A549 (cell line): ENCODE data around the gene ZKSCAN5. TPM values are rescaled to one million over a fixed set of nuclear protein-coding genes. Genes with fewer than 3 reads are reported as not detected.
"Not testable (repeated sequence)": the region's sequence is repeated elsewhere in the genome, so short reads cannot be mapped to it uniquely, and the experiment has no call there.

Experiments
- ATAC-seq, 2 experiments: fragments of 200-7000 bp in 1 of 2; fragments of >200 bp in 1 of 2; cut with Nextera tagmentation in 1 of 2; cut with Tn5 transposase in 1 of 2; 3 replicates each; pipeline versions ENCODE4 v1.8.0 to v1.9.1; 2018 to 2020; ENCODE audit warnings: mild to moderate bottlenecking in 1 of 2, moderate library complexity in 1 of 2
- CTCF ChIA-PET: fragments of 300-600 bp; sonication (Branson Sonifier 250); formaldehyde crosslinking; extraction: SDS; loops from one replicate; lab custom pipeline; 2021; ENCODE audit warnings: antibody characterized with exemption, inconsistent platforms; lab: Yijun Ruan, JAX
- POLR2A ChIA-PET: fragments of 350-600 bp; formaldehyde crosslinking; extraction: SDS; loops from one replicate; lab custom pipeline; 2021; ENCODE audit warnings: antibody characterized with exemption, inconsistent platforms; lab: Yijun Ruan, JAX
- DNase-seq, 2 experiments: peaks; one replicate each; pipeline versions ENCODE4 v3.0.0 to v3.0.0-alpha.2; 2011 to 2016; ENCODE audit warnings: low read depth in 1 of 2, low spot score in 1 of 2
- FAIRE-seq: peaks from 2 replicates; lab custom pipeline; 2011; peaks lifted over from hg19 to GRCh38; lab: Jason Lieb, UNC
- H3K27ac ChIP-seq, 2 experiments: fragments of >200 bp; sonication (Bioruptor Twin); formaldehyde crosslinking; 3 replicates each; pipeline ENCODE4 v1.5.1; 2016 to 2017
- H3K4me1 ChIP-seq: fragments of >200 bp; sonication (Bioruptor Twin); formaldehyde crosslinking; 3 replicates; pipeline ENCODE4 v1.6.1; 2016
- H3K4me2 ChIP-seq: fragments of >200 bp; sonication (Bioruptor Twin); formaldehyde crosslinking; 3 replicates; pipeline ENCODE4 v1.6.1; 2016
- H3K4me3 ChIP-seq: fragments of >200 bp; sonication (Bioruptor Twin); formaldehyde crosslinking; 3 replicates; pipeline ENCODE4 v1.5.1; 2016
- H3K9me3 ChIP-seq: fragments of >200 bp; sonication (Bioruptor Twin); formaldehyde crosslinking; 3 replicates; pipeline ENCODE4 v1.6.1; 2016
- CHD2 ChIP-seq: fragments of 150-350 bp; IDR thresholded peaks from 2 replicates; pipeline ENCODE4 v1.6.1; 2014; ENCODE audit warnings: low read length; ENCODE audit not compliant: partially characterized antibody
- EHMT2 ChIP-seq: fragments of 200-600 bp; sonication (generic); IDR thresholded peaks from 2 replicates; pipeline ENCODE4 v1.6.1; 2016; ENCODE audit warnings: antibody characterized with exemption, low read depth, mild to moderate bottlenecking, moderate library complexity
- HEYL ChIP-seq: fragments of 250-450 bp; sonication (Bioruptor Pico); IDR thresholded peaks from 2 replicates; pipeline ENCODE4 v1.8.0; 2021; ENCODE audit warnings: mild to moderate bottlenecking, moderate library complexity
- JUNB ChIP-seq: fragments of >200 bp; sonication (Bioruptor Twin); formaldehyde crosslinking; IDR thresholded peaks from 2 replicates; pipeline ENCODE4 v1.6.1; 2016
- KDM5A ChIP-seq: fragments of 200-600 bp; sonication (generic); IDR thresholded peaks from 2 replicates; pipeline ENCODE4 v1.6.1; 2016; ENCODE audit warnings: antibody characterized with exemption, mild to moderate bottlenecking
- MAFK ChIP-seq: fragments of 450-650 bp; IDR thresholded peaks from 2 replicates; pipeline ENCODE4 v1.6.1; 2014; ENCODE audit not compliant: partially characterized antibody
- MAX ChIP-seq: IDR thresholded peaks from 2 replicates; pipeline ENCODE4 v1.6.1; 2012
- NPAS2 ChIP-seq: fragments of 250-450 bp; sonication (Bioruptor Pico); IDR thresholded peaks from 2 replicates; pipeline ENCODE4 v1.8.0; 2022; ENCODE audit warnings: mild to moderate bottlenecking, moderate library complexity, borderline replicate concordance
- PHF8 ChIP-seq: fragments of 200-600 bp; sonication (generic); IDR thresholded peaks from 2 replicates; pipeline ENCODE4 v1.6.1; 2016; ENCODE audit warnings: low read depth, mild to moderate bottlenecking, antibody characterized with exemption, moderate library complexity, borderline replicate concordance
- POLR2A ChIP-seq: IDR thresholded peaks from 2 replicates; pipeline ENCODE4 v1.6.1; 2012; ENCODE audit warnings: mild to moderate bottlenecking, low read length
- REST ChIP-seq: fragments of 200-600 bp; sonication (generic); IDR thresholded peaks from 2 replicates; pipeline ENCODE4 v1.6.1; 2016; ENCODE audit warnings: antibody characterized with exemption, mild to moderate bottlenecking, moderate library complexity
- TFCP2L1 ChIP-seq: fragments of 250-450 bp; sonication (Bioruptor Pico); IDR thresholded peaks from 2 replicates; pipeline ENCODE4 v1.5.0; 2021; ENCODE audit warnings: mild to moderate bottlenecking
- WGBS: methylation state at CpG from one replicate; pipeline ENCODE4 v1.1.6; 2017; ENCODE audit errors: missing lambda C conversion rate; 5-methylcytosine and 5-hydroxymethylcytosine counted together
- polyA plus RNA-seq, 4 experiments: library from polyadenylated mRNA; depleted of rRNA in 3 of 4; stranded (reverse); fragments of >200 nt; fragmentation: RNase III in 1 of 4; extraction: RNeasy Plus Mini Kit Qiagen cat#74134 plus additional on column Dnase treatment in 1 of 4; gene quantifications; 2 replicates in 3 of 4; 3 replicates in 1 of 4; pipeline ENCODE4 v1.2.3, GENCODE V29; 2011 to 2017

ZKSCAN5 gene
- polyA plus RNA-seq, 2 of the 4 experiments (the other 2 are of a cell fraction) = 8.2 to 15.7 TPM

- TF ChIP-seq JUNB (no peak), NPAS2 (CRISPR knock-in tag) (no peak), KDM5A (peak; percentile 60), EHMT2 (no peak), PHF8 (peak; percentile 61; the same call in 1 of the 2 replicates), CHD2 (no peak)
Observed at GRCh38 chr7:99499721-99500636, 4.5 kb upstream of the ZKSCAN5 start, which contains the start of gene ZNF394 (continued).

- H3K4me3 ChIP-seq = peak overlapping the region; percentile 71
- TF ChIP-seq PHF8 (0 out of 2 replicates have a peak, but pooled peaks have one; percentile 4), POLR2A (no peak)
- TF ChIP-seq, all 56 proteins: peak for 1
- FAIRE-seq = no peak
- Histone ChIP-seq H3K4me2 (peak overlapping the region; percentile 87), H3K9me3 (peaks cover 12% of the 10 kb centered on the region), H3K27ac (peak overlapping the region; percentile 81 to 88), H3K4me1 (peaks cover 12% of the 10 kb centered on the region; the same call in 2 of the 3 replicates)
- 76% methylated on average over 16 of the region's 16 CpGs for WGBS
- no peak for ATAC-seq
- ChIA-PET POLR2A (interaction anchor here (0.7 to 2.8 kb wide), 5 partner anchors 11 to 58 kb away, joined by 4 to 17 read pairs (median 7); partner anchors contain the start of genes FAM200A and ZNF655), CTCF (interaction anchor here (0.6 to 1.7 kb wide), 2 partner anchors 10 to 29 kb away, joined by 3 to 5 read pairs; no protein-coding TSS in a partner anchor)
- no peak for DNase-seq
Observed at GRCh38 chr7:99500637-99501009, 3.8 kb upstream of the ZKSCAN5 start.

- H3K27ac ChIP-seq, H3K9me3 ChIP-seq, H3K4me3 ChIP-seq, FAIRE-seq, ATAC-seq, CTCF ChIA-PET: not testable (repeated sequence)
- WGBS = 93% methylated on average over 12 of the region's 12 CpGs
- H3K4me2 ChIP-seq = peak overlapping the region; percentile 87; the same call in 2 of the 3 replicates
- peak in 1 of 2 experiments; percentile 63 for DNase-seq
- POLR2A ChIA-PET = interaction anchor here (2.0 to 2.8 kb wide), 2 partner anchors 51 to 57 kb away, joined by 10 to 17 read pairs; partner anchors contain the start of genes FAM200A and ZNF655
- H3K4me1 ChIP-seq = peaks cover 17% of the 10 kb centered on the region; the same call in 2 of the 3 replicates
- peak; percentile 83 for TF ChIP-seq MAFK
- TF ChIP-seq, all 56 proteins: peak for 1; not testable (repeated sequence) for 55
Observed at GRCh38 chr7:99501236-99501635, 3.2 kb upstream of the ZKSCAN5 start.

GRCh38 chr7:99504281-99504602 is 220 bp upstream of the ZKSCAN5 start:
- no peaks in the 10 kb centered on the region for H3K9me3 ChIP-seq
- H3K4me1 ChIP-seq = peaks cover 16% of the 10 kb centered on the region; the same call in 2 of the 3 replicates
- H3K27ac ChIP-seq = peak overlapping the region; percentile 94 to 97
- H3K4me2 ChIP-seq = peak overlapping the region; percentile 70
- POLR2A ChIA-PET = interaction anchor here (0.9 to 3.2 kb wide), 10 partner anchors 9 to 415 kb away, joined by 3 to 23 read pairs (median 10); partner anchors contain the start of genes ATP5MF, FAM200A, TRIM4 and ZNF655
- peak overlapping the region; percentile 95 for H3K4me3 ChIP-seq
- CTCF ChIA-PET = no interaction called here
- DNase-seq = peak in 1 of 2 experiments; percentile 99
- no peak for FAIRE-seq
- WGBS = 2% methylated on average over 11 of the region's 19 CpGs
- 0 out of 2 replicates have a peak, but pooled peaks have one; percentile 7 for TF ChIP-seq MAX
- TF ChIP-seq TFCP2L1 = no peak
- TF ChIP-seq REST = peak; percentile 48
- no peak for TF ChIP-seq HEYL (CRISPR knock-in tag)
- ATAC-seq = peak in 1 of 2 experiments; percentile 91; a peak in 3 of 6 replicates
